Suprapubic skin (tissue), 4 donors: ENCODE results near the gene KCNJ9.

Source experiments
- EP300 ChIP-seq: sonication (generic); formaldehyde crosslinking; IDR thresholded peaks from one replicate; pipeline ENCODE4 v1.6.1; 2017; ENCODE audit warnings: antibody characterized with exemption
- POLR2A ChIP-seq, 2 donors: fragments of 450-650 bp; IDR thresholded peaks; one replicate each; pipeline ENCODE4 v1.6.1; 2017; ENCODE audit warnings: antibody characterized with exemption in 2 of 2, mild to moderate bottlenecking in 2 of 2, moderate library complexity in 2 of 2
- POLR2AphosphoS5 ChIP-seq, 3 donors: sonication (generic); formaldehyde crosslinking; IDR thresholded peaks; one replicate each; pipeline ENCODE4 v1.6.1; 2017; ENCODE audit warnings: antibody characterized with exemption in 3 of 3
- TF ChIP-seq, protein P1 (sequence below), 2 donors: fragments of 200-600 bp in 1 of 2; fragments of 450-650 bp in 1 of 2; sonication (generic) in 1 of 2; IDR thresholded peaks; one replicate each; pipeline ENCODE4 v1.5.1; 2016 to 2019; ENCODE audit warnings: antibody characterized with exemption in 2 of 2, mild to moderate bottlenecking in 1 of 2, moderate library complexity in 1 of 2

GRCh38 chr1:160115545-160116282 is 34.4 kb downstream of the KCNJ9 start, which contains the start of gene ATP1A2:
- no peak for TF ChIP-seq POLR2AphosphoS5 (IDR thresholded peaks at IDR 0.05)
- no peak for TF ChIP-seq POLR2A (IDR thresholded peaks at IDR 0.05)
- TF ChIP-seq, protein P1, sequence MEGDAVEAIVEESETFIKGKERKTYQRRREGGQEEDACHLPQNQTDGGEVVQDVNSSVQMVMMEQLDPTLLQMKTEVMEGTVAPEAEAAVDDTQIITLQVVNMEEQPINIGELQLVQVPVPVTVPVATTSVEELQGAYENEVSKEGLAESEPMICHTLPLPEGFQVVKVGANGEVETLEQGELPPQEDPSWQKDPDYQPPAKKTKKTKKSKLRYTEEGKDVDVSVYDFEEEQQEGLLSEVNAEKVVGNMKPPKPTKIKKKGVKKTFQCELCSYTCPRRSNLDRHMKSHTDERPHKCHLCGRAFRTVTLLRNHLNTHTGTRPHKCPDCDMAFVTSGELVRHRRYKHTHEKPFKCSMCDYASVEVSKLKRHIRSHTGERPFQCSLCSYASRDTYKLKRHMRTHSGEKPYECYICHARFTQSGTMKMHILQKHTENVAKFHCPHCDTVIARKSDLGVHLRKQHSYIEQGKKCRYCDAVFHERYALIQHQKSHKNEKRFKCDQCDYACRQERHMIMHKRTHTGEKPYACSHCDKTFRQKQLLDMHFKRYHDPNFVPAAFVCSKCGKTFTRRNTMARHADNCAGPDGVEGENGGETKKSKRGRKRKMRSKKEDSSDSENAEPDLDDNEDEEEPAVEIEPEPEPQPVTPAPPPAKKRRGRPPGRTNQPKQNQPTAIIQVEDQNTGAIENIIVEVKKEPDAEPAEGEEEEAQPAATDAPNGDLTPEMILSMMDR (IDR thresholded peaks at IDR 0.05) = no peak
- TF ChIP-seq EP300 = no peak
